GM20000 (cell line): ENCODE data around the gene WASHC2A.
"Not testable (repeated sequence)": the region's sequence is repeated elsewhere in the genome, so short reads cannot be mapped to it uniquely, and the experiment has no call there.

Source experiments
- DNase-seq: peaks from one replicate; pipeline ENCODE4 v3.0.0; 2012; ENCODE audit warnings: low spot score
- CTCF ChIP-seq: IDR thresholded peaks from 2 replicates; pipeline ENCODE4 v1.5.1; 2012; ENCODE audit warnings: mild to moderate bottlenecking, control low read depth; ENCODE audit errors: extremely low read depth, missing control alignments

The WASHC2A gene

GRCh38 chr10:50044941-50045664 lies 22.7 kb upstream of the WASHC2A start:
- no peak for TF ChIP-seq CTCF

GRCh38 chr10:50046457-50046856 lies 21.3 kb upstream of the WASHC2A start:
- not testable (repeated sequence) for DNase-seq

More at GRCh38 chr10:50044941-50045664, 22.7 kb upstream of the WASHC2A start:
- DNase-seq: no peak

GRCh38 chr10:50047594-50047993 lies 20.2 kb upstream of the WASHC2A start:
- DNase-seq: not testable (repeated sequence)

- not testable (repeated sequence) for DNase-seq
Observed at GRCh38 chr10:50051995-50052660, 15.6 kb upstream of the WASHC2A start.

GRCh38 chr10:50052778-50053376 lies 14.9 kb upstream of the WASHC2A start:
- DNase-seq: not testable (repeated sequence)

GRCh38 chr10:50055494-50056292 lies 12.1 kb upstream of the WASHC2A start:
- not testable (repeated sequence) for DNase-seq

- DNase-seq: not testable (repeated sequence)
Observed at GRCh38 chr10:50056654-50057053, 11.1 kb upstream of the WASHC2A start.

GRCh38 chr10:50058727-50059126 lies 9.0 kb upstream of the WASHC2A start:
- DNase-seq: not testable (repeated sequence)

GRCh38 chr10:50059946-50060345 lies 7.8 kb upstream of the WASHC2A start:
- not testable (repeated sequence) for DNase-seq

- DNase-seq: not testable (repeated sequence)
Observed at GRCh38 chr10:50061548-50061947, 6.2 kb upstream of the WASHC2A start.

- no peak for DNase-seq
- TF ChIP-seq CTCF: no peak
Observed at GRCh38 chr10:50063100-50063499, 4.7 kb upstream of the WASHC2A start.

- not testable (repeated sequence) for DNase-seq
Observed at GRCh38 chr10:50068352-50068659, 552 bp downstream of the WASHC2A start.

GRCh38 chr10:50075139-50075538 lies 7.4 kb downstream of the WASHC2A start:
- not testable (repeated sequence) for DNase-seq

- not testable (repeated sequence) for DNase-seq
Observed at GRCh38 chr10:50075544-50075943, 7.8 kb downstream of the WASHC2A start.

GRCh38 chr10:50091304-50091703 lies 23.6 kb downstream of the WASHC2A start:
- DNase-seq: not testable (repeated sequence)

- not testable (repeated sequence) for DNase-seq
Observed at GRCh38 chr10:50092928-50093327, 25.2 kb downstream of the WASHC2A start.

GRCh38 chr10:50094630-50095029 lies 26.9 kb downstream of the WASHC2A start:
- DNase-seq: not testable (repeated sequence)

GRCh38 chr10:50095402-50095801 lies 27.6 kb downstream of the WASHC2A start:
- DNase-seq: not testable (repeated sequence)

- not testable (repeated sequence) for DNase-seq
Observed at GRCh38 chr10:50096722-50097121, 29.0 kb downstream of the WASHC2A start.
